ENCODE results near the gene SOX5. TPM values are rescaled to one million over a fixed set of nuclear protein-coding genes. Genes with fewer than 3 reads are reported as not detected.
"Not testable (repeated sequence)": the region's sequence is repeated elsewhere in the genome, so short reads cannot be mapped to it uniquely, and the experiment has no call there.

Gene SOX5
- total RNA-seq, 2 donors from 2014 or later: 1.4 to 7.9 TPM

DNA sequence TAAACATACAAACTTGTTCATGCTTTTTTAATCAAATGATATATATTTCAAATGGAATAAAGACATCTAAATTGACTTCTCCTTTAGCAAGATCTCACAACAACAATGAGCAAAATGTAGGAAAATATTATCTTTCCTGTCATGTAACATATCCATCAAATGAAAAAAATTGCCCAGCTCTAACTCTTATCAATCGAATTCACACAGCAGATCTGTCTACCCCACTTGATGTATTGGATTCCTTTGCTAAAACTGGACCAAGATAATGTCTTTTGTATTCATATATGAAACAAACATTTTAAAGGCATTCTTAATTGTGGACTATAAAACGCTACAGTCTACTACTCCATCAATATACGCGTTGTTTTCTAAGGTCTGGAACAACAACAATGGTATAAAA lies 218.0 kb downstream of the SOX5 start:
- no peaks in the 10 kb centered on the region for H3K36me3 Mint-ChIP-seq (ENCODE audit: low read depth)
- H3K27me3 Mint-ChIP-seq: no peaks in the 10 kb centered on the region
- H3K4me1 Mint-ChIP-seq: no peaks in the 10 kb centered on the region
- H3K27ac Mint-ChIP-seq: no peak overlapping the region
- H3K4me3 Mint-ChIP-seq: no peak overlapping the region
- peaks cover 9% of the 10 kb centered on the region for H3K9me3 Mint-ChIP-seq
- no peak for ATAC-seq (replicated peaks)

GRCh38 chr12:23731035-23731434 lies 218.4 kb downstream of the SOX5 start:
- Mint-ChIP-seq H3K4me1 (no peaks in the 10 kb centered on the region), H3K4me3 (no peak overlapping the region), H3K9me3 (peaks cover 9% of the 10 kb centered on the region), H3K27ac (no peak overlapping the region), H3K36me3 (ENCODE audit: low read depth) (no peaks in the 10 kb centered on the region), H3K27me3 (no peaks in the 10 kb centered on the region)
- no peak for ATAC-seq (replicated peaks)

GRCh38 chr12:23729359-23729758 lies 220.1 kb downstream of the SOX5 start:
- Mint-ChIP-seq H3K36me3 (ENCODE audit: low read depth) (no peaks in the 10 kb centered on the region), H3K27me3 (no peaks in the 10 kb centered on the region), H3K4me3 (no peak overlapping the region), H3K4me1 (no peaks in the 10 kb centered on the region), H3K9me3 (peaks cover 4% of the 10 kb centered on the region), H3K27ac (no peak overlapping the region)
- no peak for ATAC-seq (replicated peaks)

- no peak overlapping the region for H3K4me3 Mint-ChIP-seq
- no peaks in the 10 kb centered on the region for H3K4me1 Mint-ChIP-seq
- peaks cover 4% of the 10 kb centered on the region for H3K9me3 Mint-ChIP-seq
These were observed 222.8 kb downstream of the SOX5 start for GRCh38 chr12:23726646-23727045.

DNA sequence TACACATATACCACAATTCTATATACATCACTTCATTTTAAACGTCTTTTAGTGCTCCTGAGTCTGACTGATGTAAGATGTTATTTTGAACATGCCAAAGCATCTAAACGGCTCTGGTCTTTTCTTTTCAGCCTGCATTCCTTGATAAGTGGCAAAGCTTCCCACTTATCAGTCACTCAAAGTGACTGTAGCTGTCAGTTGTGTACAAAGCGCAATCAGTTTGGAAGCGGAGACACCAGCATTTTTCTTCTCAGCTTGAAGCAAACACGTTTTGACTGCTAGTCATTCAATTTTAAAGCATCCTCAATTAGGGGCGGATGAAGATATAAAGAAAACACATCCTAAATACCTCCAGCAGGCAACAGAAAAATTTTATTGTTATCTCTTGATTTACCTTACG lies 226.8 kb downstream of the SOX5 start:
- H3K27me3 Mint-ChIP-seq: no peaks in the 10 kb centered on the region
- H3K9me3 Mint-ChIP-seq: peaks cover 4% of the 10 kb centered on the region
- H3K4me1 Mint-ChIP-seq: no peaks in the 10 kb centered on the region
- no peaks in the 10 kb centered on the region for H3K36me3 Mint-ChIP-seq (ENCODE audit: low read depth)
- no peak overlapping the region for H3K4me3 Mint-ChIP-seq
- no peak overlapping the region for H3K27ac Mint-ChIP-seq
- no peak for ATAC-seq (replicated peaks)

More at GRCh38 chr12:23726646-23727045, 222.8 kb downstream of the SOX5 start:
- ATAC-seq (replicated peaks): no peak
- Mint-ChIP-seq H3K36me3 (ENCODE audit: low read depth) (no peaks in the 10 kb centered on the region), H3K27ac (no peak overlapping the region), H3K27me3 (no peaks in the 10 kb centered on the region)

GRCh38 chr12:23721268-23721667 lies 228.2 kb downstream of the SOX5 start:
- Mint-ChIP-seq H3K4me3 (no peak overlapping the region), H3K27me3 (no peaks in the 10 kb centered on the region), H3K9me3 (peaks cover 4% of the 10 kb centered on the region), H3K36me3 (ENCODE audit: low read depth) (no peaks in the 10 kb centered on the region), H3K4me1 (no peaks in the 10 kb centered on the region), H3K27ac (no peak overlapping the region)
- no peak for ATAC-seq (replicated peaks)

GRCh38 chr12:23719493-23719892 lies 230.0 kb downstream of the SOX5 start:
- Mint-ChIP-seq H3K4me1 (no peaks in the 10 kb centered on the region), H3K27me3 (no peaks in the 10 kb centered on the region), H3K4me3 (no peak overlapping the region), H3K9me3 (no peaks in the 10 kb centered on the region), H3K36me3 (ENCODE audit: low read depth) (no peaks in the 10 kb centered on the region), H3K27ac (no peak overlapping the region)
- no peak for ATAC-seq (replicated peaks)

GRCh38 chr12:23710361-23710760 lies 239.1 kb downstream of the SOX5 start:
- not testable (repeated sequence) for H3K27me3 Mint-ChIP-seq; H3K27ac Mint-ChIP-seq; H3K36me3 Mint-ChIP-seq (ENCODE audit: low read depth); H3K9me3 Mint-ChIP-seq; ATAC-seq (replicated peaks); H3K4me1 Mint-ChIP-seq; H3K4me3 Mint-ChIP-seq

DNA sequence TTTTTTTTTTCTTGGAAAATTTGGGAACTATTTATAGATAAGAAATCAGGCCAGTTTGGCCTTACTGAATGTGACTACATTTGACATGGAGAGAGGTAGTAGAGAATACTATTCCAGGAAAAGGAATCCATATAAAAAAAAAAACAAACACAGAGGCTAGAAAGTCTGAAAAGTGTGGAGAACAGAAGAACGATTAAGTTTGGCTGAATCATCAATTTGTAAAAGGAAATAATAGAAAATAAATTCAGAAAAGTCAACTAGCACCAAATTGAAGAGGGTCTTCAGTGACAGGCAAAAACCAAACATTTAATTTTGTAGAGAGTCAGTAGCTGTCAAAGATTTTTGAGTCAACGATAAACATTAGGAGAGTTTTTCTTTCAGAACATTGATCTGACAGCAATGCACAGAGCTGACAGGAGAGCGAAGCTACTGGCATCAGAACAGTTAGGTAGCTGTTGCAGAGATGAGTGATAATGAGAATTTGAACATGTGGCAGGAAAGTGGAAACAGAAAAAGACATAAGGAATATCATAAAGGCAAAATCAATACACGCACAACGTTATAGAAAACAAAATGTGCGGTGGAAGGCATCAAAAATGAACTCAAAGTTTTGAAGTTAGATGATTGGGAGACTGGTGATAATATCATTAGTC lies 241.2 kb downstream of the SOX5 start:
- no peak overlapping the region for H3K4me3 Mint-ChIP-seq
- H3K27me3 Mint-ChIP-seq: no peaks in the 10 kb centered on the region
- no peak for ATAC-seq (replicated peaks)
- no peaks in the 10 kb centered on the region for H3K9me3 Mint-ChIP-seq
- no peak overlapping the region for H3K27ac Mint-ChIP-seq
- no peaks in the 10 kb centered on the region for H3K36me3 Mint-ChIP-seq (ENCODE audit: low read depth)
- no peaks in the 10 kb centered on the region for H3K4me1 Mint-ChIP-seq

GRCh38 chr12:23707270-23707669 lies 242.2 kb downstream of the SOX5 start:
- Mint-ChIP-seq H3K27ac (no peak overlapping the region), H3K4me3 (no peak overlapping the region), H3K9me3 (no peaks in the 10 kb centered on the region), H3K27me3 (no peaks in the 10 kb centered on the region), H3K4me1 (no peaks in the 10 kb centered on the region), H3K36me3 (ENCODE audit: low read depth) (no peaks in the 10 kb centered on the region)
- no peak for ATAC-seq (replicated peaks)

- Mint-ChIP-seq H3K27me3 (no peaks in the 10 kb centered on the region), H3K9me3 (no peaks in the 10 kb centered on the region), H3K4me3 (no peak overlapping the region), H3K27ac (no peak overlapping the region), H3K36me3 (ENCODE audit: low read depth) (no peaks in the 10 kb centered on the region), H3K4me1 (no peaks in the 10 kb centered on the region)
- ATAC-seq (replicated peaks): no peak
These were observed 244.2 kb downstream of the SOX5 start for GRCh38 chr12:23704992-23705943.

DNA sequence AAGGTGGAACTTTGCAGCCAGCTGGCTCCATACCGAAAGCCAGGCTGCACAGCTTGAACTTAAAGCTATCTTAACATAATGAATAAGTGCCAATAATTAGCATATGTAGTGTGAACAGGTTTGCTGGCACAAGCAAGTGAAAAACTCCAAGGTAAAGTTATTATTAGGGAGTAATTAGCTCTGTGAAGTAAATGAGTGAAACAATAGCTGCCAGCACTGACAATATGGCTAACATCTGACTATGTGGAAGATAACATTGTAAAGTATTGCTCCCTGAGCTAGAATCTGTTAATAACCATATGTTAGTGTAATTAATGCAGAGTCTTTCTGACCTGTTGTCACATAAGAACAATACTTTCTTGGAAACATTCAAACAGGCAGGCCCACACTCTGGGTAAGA lies 246.4 kb downstream of the SOX5 start:
- Mint-ChIP-seq H3K4me1 (no peaks in the 10 kb centered on the region), H3K9me3 (no peaks in the 10 kb centered on the region), H3K27me3 (no peaks in the 10 kb centered on the region), H3K36me3 (ENCODE audit: low read depth) (no peaks in the 10 kb centered on the region), H3K27ac (no peak overlapping the region), H3K4me3 (no peak overlapping the region)
- no peak for ATAC-seq (replicated peaks)

DNA sequence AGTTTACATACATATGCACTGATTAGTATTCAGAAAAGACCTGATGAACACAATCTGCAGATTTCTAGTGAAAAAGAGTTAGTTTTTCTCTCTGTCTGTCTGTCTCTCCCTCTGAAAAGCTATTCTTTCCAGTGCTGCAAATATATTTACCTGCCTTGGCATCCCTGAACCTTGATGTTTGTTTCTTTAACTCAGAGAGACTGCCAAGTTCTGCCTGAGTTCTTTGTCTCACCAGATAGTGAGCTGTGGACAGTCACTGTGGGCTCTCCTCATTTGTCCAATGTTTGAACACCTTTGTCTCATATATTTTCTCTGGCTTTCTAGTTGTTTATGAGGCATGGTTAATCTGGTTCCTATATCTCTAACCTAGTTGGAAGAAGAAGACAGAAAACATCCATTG lies 250.4 kb downstream of the SOX5 start:
- no peak overlapping the region for H3K27ac Mint-ChIP-seq
- H3K27me3 Mint-ChIP-seq: no peaks in the 10 kb centered on the region
- no peaks in the 10 kb centered on the region for H3K4me1 Mint-ChIP-seq
- H3K4me3 Mint-ChIP-seq: no peak overlapping the region
- H3K9me3 Mint-ChIP-seq: peaks cover 7% of the 10 kb centered on the region
- no peaks in the 10 kb centered on the region for H3K36me3 Mint-ChIP-seq (ENCODE audit: low read depth)
- no peak for ATAC-seq (replicated peaks)

DNA sequence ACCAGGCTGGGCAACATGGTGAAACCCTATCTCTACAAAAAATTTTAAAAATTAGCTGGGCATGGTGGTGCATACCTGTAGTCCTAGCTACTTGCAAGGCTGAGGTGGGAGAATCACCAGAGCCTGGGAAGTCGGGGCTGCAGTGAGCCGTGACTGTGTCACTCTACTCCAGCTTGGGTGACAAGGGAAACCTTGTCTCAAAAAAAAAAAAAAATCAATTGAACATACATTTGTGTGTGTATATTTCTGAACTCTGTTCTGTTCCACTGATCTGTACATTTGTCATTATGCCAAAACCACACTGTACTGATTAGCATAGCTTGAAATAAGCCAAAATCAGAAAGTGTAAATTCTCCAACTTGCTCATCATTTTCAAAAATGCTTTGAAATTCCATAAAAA lies 254.6 kb downstream of the SOX5 start:
- no peaks in the 10 kb centered on the region for H3K36me3 Mint-ChIP-seq (ENCODE audit: low read depth)
- H3K9me3 Mint-ChIP-seq: peaks cover 8% of the 10 kb centered on the region
- no peak for ATAC-seq (replicated peaks)
- H3K27ac Mint-ChIP-seq: no peak overlapping the region
- H3K27me3 Mint-ChIP-seq: no peaks in the 10 kb centered on the region
- H3K4me3 Mint-ChIP-seq: no peak overlapping the region
- no peaks in the 10 kb centered on the region for H3K4me1 Mint-ChIP-seq

- no peaks in the 10 kb centered on the region for H3K36me3 Mint-ChIP-seq (ENCODE audit: low read depth)
- no peak for ATAC-seq (replicated peaks)
- H3K4me1 Mint-ChIP-seq: no peaks in the 10 kb centered on the region
- H3K27ac Mint-ChIP-seq: no peak overlapping the region
- no peak overlapping the region for H3K4me3 Mint-ChIP-seq
- peaks cover 10% of the 10 kb centered on the region for H3K9me3 Mint-ChIP-seq
- no peaks in the 10 kb centered on the region for H3K27me3 Mint-ChIP-seq
These were observed 255.2 kb downstream of the SOX5 start for GRCh38 chr12:23694307-23694706.

Measured in activated T-helper 17 cell treated with anti-CD3 and anti-CD28 coated beads, Interleukin-2, amount 50 U/mL, for 72 hours (primary cell).